ENCODE results near the gene TRAPPC12.
"Not testable (repeated sequence)": the region's sequence is repeated elsewhere in the genome, so short reads cannot be mapped to it uniquely, and the experiment has no call there.

Gene TRAPPC12

GRCh38 chr2:3492951-3493614, 113.6 kb downstream of the TRAPPC12 start:
- Histone ChIP-seq H2AFZ (ENCODE audit: low read length) (peak overlapping the region; percentile 64), H3K4ac (ENCODE audit: low read length) (no peak overlapping the region), H4K91ac (ENCODE audit: low read depth, low read length, poor library complexity) (no peak overlapping the region), H2BK15ac (ENCODE audit: low read length) (no peak overlapping the region), H3K27me3 (ENCODE audit: control insufficient read depth in 3 of 3, insufficient read depth in 3 of 3, low read depth in 1 of 3, low read length in 3 of 3) (no peaks in the 10 kb centered on the region), H3K27ac (replicated peaks; ENCODE audit: low read length) (no peak overlapping the region), H2BK120ac (ENCODE audit: low read depth, low read length) (no peak overlapping the region), H3K4me3 (ENCODE audit: low read length in 2 of 2) (no peak overlapping the region), H4K8ac (ENCODE audit: low read depth, low read length) (no peak overlapping the region), H3K4me1 (ENCODE audit: control insufficient read depth in 2 of 2, insufficient read depth in 1 of 2, low read depth in 1 of 2, low read length in 2 of 2) (peaks cover 3 to 9% of the 10 kb centered on the region in 2 donors), H2BK5ac (ENCODE audit: low read length) (no peak overlapping the region), H2AK5ac (ENCODE audit: low read depth, low read length) (no peak overlapping the region), H3K9me3 (replicated peaks in 1 of 2; ENCODE audit: control insufficient read depth in 2 of 2, insufficient read depth in 1 of 2, low read depth in 1 of 2, low read length in 2 of 2) (no peaks in the 10 kb centered on the region), H2BK12ac (ENCODE audit: low read length) (no peak overlapping the region), H3K23ac (ENCODE audit: low read depth, low read length, poor library complexity) (no peak overlapping the region), H3K36me3 (replicated peaks in 1 of 2; ENCODE audit: control insufficient read depth in 2 of 2, insufficient read depth in 2 of 2, low read length in 2 of 2) (peaks cover 3 to 22% of the 10 kb centered on the region in 2 donors), H3K9ac (ENCODE audit: low read depth, low read length, poor library complexity) (no peak overlapping the region), H3K4me2 (ENCODE audit: insufficient read depth, low read length, poor library complexity, severe bottlenecking) (no peak overlapping the region), H3K14ac (ENCODE audit: low read length) (no peak overlapping the region), H3K79me1 (ENCODE audit: low read depth, low read length) (no peaks in the 10 kb centered on the region), H3K18ac (ENCODE audit: low read length) (peak overlapping the region; percentile 74)
- no peak for DNase-seq (ENCODE audit: low spot score)
- WGBS, 2 donors (ENCODE audit: extremely low coverage in 2 of 2, insufficient read length in 2 of 2, insufficient replicate concordance in 1 of 2): no CpG with 5 or more reads among the region's 29 CpGs

DNA sequence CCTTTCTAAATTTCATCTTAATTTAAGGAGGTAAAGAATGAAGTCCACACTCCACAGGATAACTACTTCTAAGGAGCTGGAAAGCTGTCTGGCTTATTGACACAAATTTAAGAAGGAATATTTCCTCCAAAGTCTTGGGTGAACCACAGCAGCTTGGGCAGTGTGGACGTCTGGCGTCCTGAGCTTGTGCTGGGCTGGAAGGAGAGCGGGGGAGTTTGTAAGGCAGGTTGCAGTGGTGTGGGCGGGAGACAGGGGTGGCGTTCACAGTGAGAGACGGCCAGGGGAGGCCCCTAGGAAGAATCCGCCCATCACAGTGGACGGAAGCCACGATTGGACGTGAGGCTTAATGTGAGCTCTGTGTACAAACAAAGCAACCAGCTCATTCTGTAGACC, 114.1 kb downstream of the TRAPPC12 start:
- Histone ChIP-seq H4K91ac (ENCODE audit: low read depth, low read length, poor library complexity) (no peak overlapping the region), H3K27me3 (ENCODE audit: control insufficient read depth in 3 of 3, insufficient read depth in 3 of 3, low read depth in 1 of 3, low read length in 3 of 3) (no peaks in the 10 kb centered on the region), H3K23ac (ENCODE audit: low read depth, low read length, poor library complexity) (no peak overlapping the region), H3K9ac (ENCODE audit: low read depth, low read length, poor library complexity) (no peak overlapping the region), H3K27ac (replicated peaks; ENCODE audit: low read length) (no peak overlapping the region), H3K4me1 (ENCODE audit: control insufficient read depth in 2 of 2, insufficient read depth in 1 of 2, low read depth in 1 of 2, low read length in 2 of 2) (peaks cover 3 to 9% of the 10 kb centered on the region in 2 donors), H2BK120ac (ENCODE audit: low read depth, low read length) (no peak overlapping the region), H2BK5ac (ENCODE audit: low read length) (no peak overlapping the region), H2AFZ (ENCODE audit: low read length) (peak overlapping the region; percentile 64), H3K79me1 (ENCODE audit: low read depth, low read length) (no peaks in the 10 kb centered on the region), H3K9me3 (replicated peaks in 1 of 2; ENCODE audit: control insufficient read depth in 2 of 2, insufficient read depth in 1 of 2, low read depth in 1 of 2, low read length in 2 of 2) (no peaks in the 10 kb centered on the region), H3K4me3 (ENCODE audit: low read length in 2 of 2) (no peak overlapping the region), H2AK5ac (ENCODE audit: low read depth, low read length) (no peak overlapping the region), H3K4me2 (ENCODE audit: insufficient read depth, low read length, poor library complexity, severe bottlenecking) (no peak overlapping the region), H2BK15ac (ENCODE audit: low read length) (no peak overlapping the region), H3K4ac (ENCODE audit: low read length) (no peak overlapping the region), H2BK12ac (ENCODE audit: low read length) (no peak overlapping the region), H3K14ac (ENCODE audit: low read length) (no peak overlapping the region), H4K8ac (ENCODE audit: low read depth, low read length) (no peak overlapping the region), H3K36me3 (replicated peaks in 1 of 2; ENCODE audit: control insufficient read depth in 2 of 2, insufficient read depth in 2 of 2, low read length in 2 of 2) (peaks cover 3 to 27% of the 10 kb centered on the region in 2 donors), H3K18ac (ENCODE audit: low read length) (no peak overlapping the region)
- no CpG with 5 or more reads among the region's 10 CpGs for WGBS, 2 donors (ENCODE audit: extremely low coverage in 2 of 2, insufficient read length in 2 of 2, insufficient replicate concordance in 1 of 2)
- peak; percentile 15 for DNase-seq (ENCODE audit: low spot score)

DNA sequence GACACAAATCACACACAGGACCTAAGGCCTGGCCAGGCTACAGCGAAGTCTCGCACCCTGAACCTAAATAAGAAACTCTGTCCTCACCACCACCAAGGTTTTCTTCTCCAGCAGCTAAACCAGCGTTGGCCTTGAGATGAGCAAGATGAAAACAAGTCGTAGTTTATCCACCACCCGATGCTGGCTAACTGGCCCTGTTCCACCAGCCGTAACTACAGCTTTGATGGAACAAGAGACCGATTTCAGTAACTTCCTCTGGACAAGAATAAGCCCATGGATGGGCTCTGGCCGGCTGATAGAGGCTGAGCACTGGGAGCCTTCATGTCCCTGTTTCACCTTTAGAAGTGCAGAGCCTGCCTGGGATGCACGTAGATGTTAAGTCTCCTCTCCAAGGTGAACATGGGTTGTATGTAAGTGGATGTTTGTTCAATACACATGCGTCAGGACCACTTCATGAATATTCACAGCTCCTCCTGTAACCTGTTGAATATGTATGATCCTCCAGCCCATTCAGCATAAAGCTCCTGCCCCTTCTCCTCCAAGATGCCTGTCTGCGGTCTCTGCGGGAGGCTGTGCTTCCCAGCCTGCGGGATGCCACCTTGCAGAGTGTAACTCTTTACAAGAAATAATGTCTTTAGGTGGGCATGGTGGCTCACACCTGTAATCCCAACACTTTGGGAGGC, 115.6 kb downstream of the TRAPPC12 start:
- peaks cover 8 to 42% of the 10 kb centered on the region in 2 donors for H3K36me3 ChIP-seq (replicated peaks in 1 of 2; ENCODE audit: control insufficient read depth in 2 of 2, insufficient read depth in 2 of 2, low read length in 2 of 2)
- H3K9ac ChIP-seq (ENCODE audit: low read depth, low read length, poor library complexity): no peak overlapping the region
- H3K27me3 ChIP-seq (ENCODE audit: control insufficient read depth in 3 of 3, insufficient read depth in 3 of 3, low read depth in 1 of 3, low read length in 3 of 3): no peaks in the 10 kb centered on the region
- H3K4ac ChIP-seq (ENCODE audit: low read length): no peak overlapping the region
- no peak overlapping the region for H2AFZ ChIP-seq (ENCODE audit: low read length)
- H3K4me2 ChIP-seq (ENCODE audit: insufficient read depth, low read length, poor library complexity, severe bottlenecking): no peak overlapping the region
- DNase-seq (ENCODE audit: low spot score): no peak
- H2BK5ac ChIP-seq (ENCODE audit: low read length): no peak overlapping the region
- no CpG with 5 or more reads among the region's 13 CpGs for WGBS, 2 donors (ENCODE audit: extremely low coverage in 2 of 2, insufficient read length in 2 of 2, insufficient replicate concordance in 1 of 2)
- no peak overlapping the region for H4K8ac ChIP-seq (ENCODE audit: low read depth, low read length)
- H2BK12ac ChIP-seq (ENCODE audit: low read length): no peak overlapping the region
- H3K4me1 ChIP-seq (ENCODE audit: control insufficient read depth in 2 of 2, insufficient read depth in 1 of 2, low read depth in 1 of 2, low read length in 2 of 2): peaks cover 0 to 6% of the 10 kb centered on the region in 2 donors
- H4K91ac ChIP-seq (ENCODE audit: low read depth, low read length, poor library complexity): no peak overlapping the region
- H3K79me1 ChIP-seq (ENCODE audit: low read depth, low read length): no peaks in the 10 kb centered on the region
- H3K18ac ChIP-seq (ENCODE audit: low read length): no peak overlapping the region
- H3K4me3 ChIP-seq (ENCODE audit: low read length in 2 of 2): no peak overlapping the region
- no peak overlapping the region for H3K23ac ChIP-seq (ENCODE audit: low read depth, low read length, poor library complexity)
- no peaks in the 10 kb centered on the region for H3K9me3 ChIP-seq (replicated peaks in 1 of 2; ENCODE audit: control insufficient read depth in 2 of 2, insufficient read depth in 1 of 2, low read depth in 1 of 2, low read length in 2 of 2)
- no peak overlapping the region for H2BK120ac ChIP-seq (ENCODE audit: low read depth, low read length)
- H3K27ac ChIP-seq (replicated peaks; ENCODE audit: low read length): no peak overlapping the region
- no peak overlapping the region for H2BK15ac ChIP-seq (ENCODE audit: low read length)
- no peak overlapping the region for H2AK5ac ChIP-seq (ENCODE audit: low read depth, low read length)
- H3K14ac ChIP-seq (ENCODE audit: low read length): no peak overlapping the region

DNA sequence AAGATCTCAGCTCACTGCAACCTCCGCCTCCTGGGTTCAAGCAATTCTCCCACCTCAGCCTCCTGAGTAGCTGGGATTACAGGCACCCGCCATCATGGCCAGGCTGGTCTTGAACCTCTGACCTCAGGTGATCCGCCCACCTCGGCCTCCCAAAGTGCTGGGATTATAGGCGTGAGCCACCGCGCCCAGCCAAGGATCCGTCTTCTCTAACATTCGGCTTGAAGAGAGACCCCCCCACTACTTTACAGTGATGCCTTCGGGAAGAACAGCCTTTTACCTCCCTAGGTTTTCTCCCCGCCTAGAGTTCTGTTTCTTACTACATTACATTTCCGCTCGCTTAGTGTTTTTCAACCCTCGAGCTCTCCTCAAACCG, 117.2 kb downstream of the TRAPPC12 start:
- H3K36me3 ChIP-seq (replicated peaks in 1 of 2; ENCODE audit: control insufficient read depth in 2 of 2, insufficient read depth in 2 of 2, low read length in 2 of 2): peaks cover 9 to 50% of the 10 kb centered on the region in 2 donors

More for the DNA sequence above, 117.2 kb downstream of the TRAPPC12 start:
- not testable (repeated sequence) for H3K4me3 ChIP-seq (ENCODE audit: low read length in 2 of 2); H3K4ac ChIP-seq (ENCODE audit: low read length); H2BK120ac ChIP-seq (ENCODE audit: low read depth, low read length); H2BK5ac ChIP-seq (ENCODE audit: low read length); H2AFZ ChIP-seq (ENCODE audit: low read length); H3K27ac ChIP-seq (replicated peaks; ENCODE audit: low read length); H3K4me2 ChIP-seq (ENCODE audit: insufficient read depth, low read length, poor library complexity, severe bottlenecking); H2BK12ac ChIP-seq (ENCODE audit: low read length); H2AK5ac ChIP-seq (ENCODE audit: low read depth, low read length); H3K27me3 ChIP-seq (ENCODE audit: control insufficient read depth in 3 of 3, insufficient read depth in 3 of 3, low read depth in 1 of 3, low read length in 3 of 3); H3K79me1 ChIP-seq (ENCODE audit: low read depth, low read length); H3K18ac ChIP-seq (ENCODE audit: low read length); DNase-seq (ENCODE audit: low spot score); H3K9ac ChIP-seq (ENCODE audit: low read depth, low read length, poor library complexity); H4K91ac ChIP-seq (ENCODE audit: low read depth, low read length, poor library complexity); H4K8ac ChIP-seq (ENCODE audit: low read depth, low read length); H3K4me1 ChIP-seq (ENCODE audit: control insufficient read depth in 2 of 2, insufficient read depth in 1 of 2, low read depth in 1 of 2, low read length in 2 of 2); H3K23ac ChIP-seq (ENCODE audit: low read depth, low read length, poor library complexity); H3K9me3 ChIP-seq (replicated peaks in 1 of 2; ENCODE audit: control insufficient read depth in 2 of 2, insufficient read depth in 1 of 2, low read depth in 1 of 2, low read length in 2 of 2); H3K14ac ChIP-seq (ENCODE audit: low read length); H2BK15ac ChIP-seq (ENCODE audit: low read length)
- WGBS, 2 donors (ENCODE audit: extremely low coverage in 2 of 2, insufficient read length in 2 of 2, insufficient replicate concordance in 1 of 2): no CpG with 5 or more reads among the region's 15 CpGs

All from neuronal stem cell (in vitro differentiated cells).